ENCODE measurements around the gene CENATAC. TPM values are rescaled to one million over a fixed set of nuclear protein-coding genes. Genes with fewer than 3 reads are reported as not detected.

CENATAC gene
- total and polyA plus RNA-seq, 9 of the 15 experiments (the other 6 are each of a cell fraction or from before 2014, with no cell fraction given), result 2.4 to 25.5 (median 13.7) TPM

- TF ChIP-seq HINFP (tag; conservative IDR thresholded peaks at IDR 0.05; ENCODE audit: low read depth), result no peak
- TF ChIP-seq DDX20 (tag; IDR thresholded peaks at IDR 0.05; ENCODE audit: low read depth), result no peak
- TF ChIP-seq TRIM24 (IDR thresholded peaks at IDR 0.05), result no peak
- TF ChIP-seq SIN3A (IDR thresholded peaks at IDR 0.05; ENCODE audit: borderline replicate concordance in 2 of 2, control insufficient read depth in 1 of 2, low read depth in 2 of 2, low read length in 2 of 2), result peak; percentile 35 to 79; a peak in 2 of 4 replicates
- peak; percentile 36; the same call in 1 of the 2 replicates for TF ChIP-seq HCFC1 (IDR thresholded peaks at IDR 0.05; ENCODE audit: low read depth, low read length)
- no peak for TF ChIP-seq E2F8 (IDR thresholded peaks at IDR 0.05; ENCODE audit: low read depth, partially characterized antibody)
- TF ChIP-seq ZNF140 (CRISPR knock-in tag; IDR thresholded peaks at IDR 0.05), result no peak
- TF ChIP-seq MLX (CRISPR knock-in tag; conservative IDR thresholded peaks at IDR 0.05), result no peak; a peak in 1 of 4 replicates
- TF ChIP-seq HDAC3 (IDR thresholded peaks at IDR 0.05; ENCODE audit: borderline replicate concordance, partially characterized antibody), result no peak
- TF ChIP-seq ZEB2 (IDR thresholded peaks at IDR 0.05), result peak; percentile 98
- no peak for TF ChIP-seq TSHZ1 (CRISPR knock-in tag; IDR thresholded peaks at IDR 0.05)
- TF ChIP-seq ZNF212 (CRISPR knock-in tag; IDR thresholded peaks at IDR 0.05), result no peak
- TF ChIP-seq ZNF354B (CRISPR knock-in tag; IDR thresholded peaks at IDR 0.05), result no peak
- TF ChIP-seq ZNF282 (CRISPR knock-in tag; IDR thresholded peaks at IDR 0.05), result no peak
- no peak for TF ChIP-seq RBM22 (IDR thresholded peaks at IDR 0.05; ENCODE audit: low read depth, low read length, poor library complexity, severe bottlenecking)
- TF ChIP-seq EP300 (IDR thresholded peaks at IDR 0.05; ENCODE audit: low read length), result 0 out of 2 replicates have a peak, but pooled peaks have one; percentile 34
- TF ChIP-seq ZNF134 (CRISPR knock-in tag; conservative IDR thresholded peaks at IDR 0.05), result no peak
- no peak for TF ChIP-seq BACH1 (tag; IDR thresholded peaks at IDR 0.05)
- no peak for TF ChIP-seq IRF2 (CRISPR knock-in tag; IDR thresholded peaks at IDR 0.05)
Observed at GRCh38 chr11:119030329-119031047, 32.5 kb downstream of the CENATAC start, which contains the start of gene SLC37A4 (continued).
